SK-N-SH (cell line): ENCODE data around the gene HOXA5.

Experiments
- CTCF ChIP-seq: fragments of 200-600 bp; sonication (generic); IDR thresholded peaks from 2 replicates; pipeline ENCODE4 v1.6.1; 2017; ENCODE audit warnings: antibody characterized with exemption, mild to moderate bottlenecking, moderate library complexity
- EZH2phosphoT487 ChIP-seq: fragments of 200-600 bp; sonication (generic); IDR thresholded peaks from 2 replicates; pipeline ENCODE4 v1.6.1; 2017; ENCODE audit warnings: low read depth, mixed run types, mild to moderate bottlenecking, antibody characterized with exemption, moderate library complexity, borderline replicate concordance
- POLR2AphosphoS5 ChIP-seq: IDR thresholded peaks from 2 replicates; pipeline ENCODE4 v1.6.1; 2012; ENCODE audit warnings: low read depth, low read length

GRCh38 chr7:27145165-27145913 is 1.9 kb upstream of the HOXA5 start:
- TF ChIP-seq CTCF (no peak), EZH2phosphoT487 (peak; percentile 95), POLR2AphosphoS5 (no peak)
